Activated T-helper 17 cell treated with anti-CD3 and anti-CD28 coated beads, Interleukin-2, amount 50 U/mL, for 72 hours (primary cell): Measurements from ENCODE around the gene XRCC6. TPM values are rescaled to one million over a fixed set of nuclear protein-coding genes. Genes with fewer than 3 reads are reported as not detected.
A peak's percentile ranks its signal among the peaks of the same experiment; 100 is the strongest.
"Not testable (repeated sequence)": the region's sequence is repeated elsewhere in the genome, so short reads cannot be mapped to it uniquely, and the experiment has no call there.

Source experiments
- ATAC-seq: fragments of 150-1000 bp; cut with Tn5 transposase; replicated peaks from 2 replicates; pipeline ENCODE4 v1.10.0; 2021; ENCODE audit warnings: mild to moderate bottlenecking, moderate library complexity
- H3K27ac Mint-ChIP-seq: one replicate; pipeline ENCODE4 v1.8.0; 2022; ENCODE audit warnings: mixed read lengths
- H3K27me3 Mint-ChIP-seq: one replicate; pipeline ENCODE4 v1.8.0; 2022; ENCODE audit warnings: mixed read lengths
- H3K36me3 Mint-ChIP-seq: one replicate; pipeline ENCODE4 v1.8.0; 2022; ENCODE audit warnings: low read depth, mild to moderate bottlenecking, mixed read lengths
- H3K4me1 Mint-ChIP-seq: one replicate; pipeline ENCODE4 v1.8.0; 2022; ENCODE audit warnings: mixed read lengths
- H3K4me3 Mint-ChIP-seq: one replicate; pipeline ENCODE4 v1.8.0; 2022; ENCODE audit warnings: mild to moderate bottlenecking, mixed read lengths
- H3K9me3 Mint-ChIP-seq: one replicate; pipeline ENCODE4 v1.8.0; 2022; ENCODE audit warnings: mixed read lengths
- total RNA-seq, 2 donors: library from RNA; stranded (reverse); gene quantifications; one replicate each; pipeline ENCODE4 v1.2.3, GENCODE V29; 2022

Gene XRCC6
- total RNA-seq, 2 donors from 2014 or later = 237 to 428 TPM

- H3K4me1 Mint-ChIP-seq = peaks cover 6% of the 10 kb centered on the region
- no peaks in the 10 kb centered on the region for H3K9me3 Mint-ChIP-seq
- no peak overlapping the region for H3K27ac Mint-ChIP-seq
- peaks cover 96% of the 10 kb centered on the region for H3K36me3 Mint-ChIP-seq
- H3K27me3 Mint-ChIP-seq = no peaks in the 10 kb centered on the region
- H3K4me3 Mint-ChIP-seq = no peak overlapping the region
- ATAC-seq = no peak
Observed at GRCh38 chr22:41650821-41651220, 29.7 kb downstream of the XRCC6 start.

- peaks cover 98% of the 10 kb centered on the region for H3K36me3 Mint-ChIP-seq
- no peaks in the 10 kb centered on the region for H3K9me3 Mint-ChIP-seq
- H3K4me1 Mint-ChIP-seq = no peaks in the 10 kb centered on the region
- no peak overlapping the region for H3K4me3 Mint-ChIP-seq
- ATAC-seq = no peak
- no peaks in the 10 kb centered on the region for H3K27me3 Mint-ChIP-seq
- no peak overlapping the region for H3K27ac Mint-ChIP-seq
Observed at GRCh38 chr22:41654322-41654721, 33.2 kb downstream of the XRCC6 start.

GRCh38 chr22:41656556-41656955 lies 35.5 kb downstream of the XRCC6 start:
- Mint-ChIP-seq H3K36me3 (peaks cover 100% of the 10 kb centered on the region), H3K9me3 (no peaks in the 10 kb centered on the region), H3K27me3 (no peaks in the 10 kb centered on the region), H3K4me1 (no peaks in the 10 kb centered on the region), H3K4me3 (no peak overlapping the region), H3K27ac (no peak overlapping the region)
- ATAC-seq = no peak

GRCh38 chr22:41657709-41658108 lies 36.6 kb downstream of the XRCC6 start:
- H3K4me3 Mint-ChIP-seq = no peak overlapping the region
- H3K4me1 Mint-ChIP-seq = no peaks in the 10 kb centered on the region
- H3K27ac Mint-ChIP-seq = no peak overlapping the region
- H3K27me3 Mint-ChIP-seq = no peaks in the 10 kb centered on the region
- ATAC-seq = no peak
- no peaks in the 10 kb centered on the region for H3K9me3 Mint-ChIP-seq
- peaks cover 99% of the 10 kb centered on the region for H3K36me3 Mint-ChIP-seq

GRCh38 chr22:41658869-41659268 lies 37.8 kb downstream of the XRCC6 start:
- no peak for ATAC-seq
- Mint-ChIP-seq H3K27ac (no peak overlapping the region), H3K36me3 (peaks cover 98% of the 10 kb centered on the region), H3K4me3 (no peak overlapping the region), H3K4me1 (no peaks in the 10 kb centered on the region), H3K9me3 (no peaks in the 10 kb centered on the region), H3K27me3 (no peaks in the 10 kb centered on the region)

- no peaks in the 10 kb centered on the region for H3K9me3 Mint-ChIP-seq
- H3K4me1 Mint-ChIP-seq = no peaks in the 10 kb centered on the region
- no peaks in the 10 kb centered on the region for H3K27me3 Mint-ChIP-seq
- no peak for ATAC-seq
- H3K4me3 Mint-ChIP-seq = no peak overlapping the region
- peak overlapping the region; percentile 20 for H3K27ac Mint-ChIP-seq
- peaks cover 96% of the 10 kb centered on the region for H3K36me3 Mint-ChIP-seq
Observed at GRCh38 chr22:41659941-41660340, 38.8 kb downstream of the XRCC6 start.

- no peaks in the 10 kb centered on the region for H3K4me1 Mint-ChIP-seq
- H3K36me3 Mint-ChIP-seq = peaks cover 95% of the 10 kb centered on the region
- H3K27ac Mint-ChIP-seq = peak overlapping the region; percentile 20
Observed at GRCh38 chr22:41660416-41660815, 39.3 kb downstream of the XRCC6 start.

GRCh38 chr22:41661088-41661487 lies 40.0 kb downstream of the XRCC6 start:
- Mint-ChIP-seq H3K27ac (peak overlapping the region; percentile 20), H3K4me3 (no peak overlapping the region), H3K27me3 (no peaks in the 10 kb centered on the region), H3K9me3 (no peaks in the 10 kb centered on the region), H3K36me3 (peaks cover 90% of the 10 kb centered on the region), H3K4me1 (no peaks in the 10 kb centered on the region)
- ATAC-seq = no peak

More at GRCh38 chr22:41660416-41660815, 39.3 kb downstream of the XRCC6 start:
- Mint-ChIP-seq H3K27me3 (no peaks in the 10 kb centered on the region), H3K4me3 (no peak overlapping the region), H3K9me3 (no peaks in the 10 kb centered on the region)
- no peak for ATAC-seq

- Mint-ChIP-seq H3K4me3 (no peak overlapping the region), H3K4me1 (no peaks in the 10 kb centered on the region), H3K36me3 (peaks cover 87% of the 10 kb centered on the region), H3K9me3 (no peaks in the 10 kb centered on the region), H3K27me3 (no peaks in the 10 kb centered on the region), H3K27ac (peak overlapping the region; percentile 20)
- no peak for ATAC-seq
Observed at GRCh38 chr22:41661713-41662112, 40.6 kb downstream of the XRCC6 start.

GRCh38 chr22:41663594-41663993 lies 42.5 kb downstream of the XRCC6 start:
- H3K36me3 Mint-ChIP-seq = peaks cover 72% of the 10 kb centered on the region
- not testable (repeated sequence) for H3K27me3 Mint-ChIP-seq

GRCh38 chr22:41664490-41664889 lies 43.4 kb downstream of the XRCC6 start:
- no peaks in the 10 kb centered on the region for H3K27me3 Mint-ChIP-seq
- H3K36me3 Mint-ChIP-seq = peaks cover 63% of the 10 kb centered on the region
- H3K4me1 Mint-ChIP-seq = peaks cover 2% of the 10 kb centered on the region
- no peak for ATAC-seq
- H3K9me3 Mint-ChIP-seq = no peaks in the 10 kb centered on the region
- no peak overlapping the region for H3K4me3 Mint-ChIP-seq
- H3K27ac Mint-ChIP-seq = peak overlapping the region; percentile 8

More at GRCh38 chr22:41663594-41663993, 42.5 kb downstream of the XRCC6 start:
- not testable (repeated sequence) for H3K4me3 Mint-ChIP-seq, H3K4me1 Mint-ChIP-seq, H3K9me3 Mint-ChIP-seq, ATAC-seq
- H3K27ac Mint-ChIP-seq = peak overlapping the region; percentile 8

- peaks cover 58% of the 10 kb centered on the region for H3K36me3 Mint-ChIP-seq
Observed at GRCh38 chr22:41664951-41665350, 43.9 kb downstream of the XRCC6 start.

GRCh38 chr22:41668971-41669911 lies 48.1 kb downstream of the XRCC6 start:
- no peaks in the 10 kb centered on the region for H3K27me3 Mint-ChIP-seq
- peaks cover 52% of the 10 kb centered on the region for H3K36me3 Mint-ChIP-seq
- no peak for ATAC-seq
- H3K9me3 Mint-ChIP-seq = no peaks in the 10 kb centered on the region
- H3K4me3 Mint-ChIP-seq = no peak overlapping the region
- peaks cover 4% of the 10 kb centered on the region for H3K4me1 Mint-ChIP-seq
- H3K27ac Mint-ChIP-seq = peak overlapping the region; percentile 63

More at GRCh38 chr22:41664951-41665350, 43.9 kb downstream of the XRCC6 start:
- Mint-ChIP-seq H3K4me3 (no peak overlapping the region), H3K9me3 (no peaks in the 10 kb centered on the region), H3K4me1 (peaks cover 4% of the 10 kb centered on the region), H3K27ac (peak overlapping the region; percentile 78), H3K27me3 (no peaks in the 10 kb centered on the region)
- no peak for ATAC-seq

- H3K27ac Mint-ChIP-seq, H3K27me3 Mint-ChIP-seq, ATAC-seq, H3K9me3 Mint-ChIP-seq, H3K4me3 Mint-ChIP-seq: not testable (repeated sequence)
- H3K36me3 Mint-ChIP-seq = peaks cover 63% of the 10 kb centered on the region
- peaks cover 12% of the 10 kb centered on the region for H3K4me1 Mint-ChIP-seq
Observed at GRCh38 chr22:41672096-41672495, 51.0 kb downstream of the XRCC6 start.

- no peak for ATAC-seq
- Mint-ChIP-seq H3K9me3 (no peaks in the 10 kb centered on the region), H3K4me1 (peaks cover 17% of the 10 kb centered on the region), H3K36me3 (peaks cover 72% of the 10 kb centered on the region), H3K4me3 (no peak overlapping the region), H3K27ac (no peak overlapping the region), H3K27me3 (no peaks in the 10 kb centered on the region)
Observed at GRCh38 chr22:41672780-41673509, 51.9 kb downstream of the XRCC6 start.
